Endothelial cell of hepatic sinusoid (primary cell): Measurements from ENCODE around the gene KIDINS220.

ENCODE experiments used
- in situ Hi-C: cut with HindIII; loops from 2 replicates; pipeline ENCODE4 v1.10.0; 2017; ENCODE audit warnings: low sequenced_read_pairs

KIDINS220 gene

GRCh38 chr2:8836971-8837794, at the start of gene KIDINS220:
TSS of gene KIDINS220 (minus strand) at chr2:8837613. CDS start at chr2:8827093, 10,520 bp downstream.
- in situ Hi-C loops, result no loop called here

- in situ Hi-C loops, result loop anchor here (25.0 kb wide), 1 partner anchor 225 kb away; no protein-coding TSS in a partner anchor
These were observed 49.5 kb upstream of the KIDINS220 start for GRCh38 chr2:8886876-8887275.

DNA sequence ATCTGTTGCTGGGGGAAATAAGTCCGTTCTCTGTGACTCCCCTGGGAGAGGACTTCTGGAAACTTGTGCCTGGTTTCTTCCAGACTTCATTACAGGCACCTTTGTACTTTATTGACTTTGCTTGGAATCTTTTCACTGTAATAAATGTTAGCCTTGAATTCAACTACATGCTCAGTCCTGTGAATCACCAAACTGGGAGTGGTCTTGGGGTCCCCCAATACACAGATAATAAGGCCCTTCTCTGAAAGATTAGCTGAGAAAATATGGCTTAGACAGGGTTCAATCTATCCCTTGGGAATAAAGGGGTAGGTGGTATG, 48.7 kb upstream of the KIDINS220 start:
- in situ Hi-C loops, result loop anchor here (25.0 kb wide), 1 partner anchor 226 kb away; no protein-coding TSS in a partner anchor

DNA sequence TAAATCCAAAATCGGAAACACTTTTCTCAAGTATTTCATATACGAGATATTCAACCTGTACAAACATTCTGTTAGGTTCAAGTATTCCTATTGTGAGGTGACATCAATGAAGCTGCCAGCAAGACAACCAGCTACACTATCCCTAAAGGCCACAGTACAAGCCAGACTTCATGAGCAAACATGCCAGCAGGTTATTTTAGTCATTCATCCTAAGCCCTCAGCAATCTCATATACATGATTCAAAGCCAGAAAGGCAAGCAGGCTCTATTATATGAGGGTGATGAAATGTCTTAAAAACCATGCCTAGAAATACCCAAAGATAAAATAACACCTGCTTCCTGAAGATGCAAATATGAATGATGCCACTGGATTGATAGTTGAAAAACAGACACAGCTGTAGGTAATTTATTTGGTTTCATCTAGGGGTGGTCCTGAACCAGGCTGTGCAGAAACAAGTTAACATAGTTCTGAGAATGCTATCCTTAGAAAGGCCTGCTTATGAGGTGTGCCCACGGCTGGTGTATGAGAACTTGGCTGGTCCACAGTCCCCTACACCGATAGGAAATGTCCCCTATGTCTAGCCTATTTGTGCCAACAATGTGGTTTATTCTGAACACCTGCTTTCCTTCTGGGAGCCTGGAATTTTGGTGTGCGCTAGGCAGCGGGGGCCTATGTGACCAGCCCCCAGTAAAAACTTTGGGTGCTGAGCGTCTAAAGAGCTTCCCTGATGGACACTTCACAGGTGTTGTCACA, 48.2 kb upstream of the KIDINS220 start:
- in situ Hi-C loops, result loop anchor here (25.0 kb wide), 1 partner anchor 227 kb away; no protein-coding TSS in a partner anchor

DNA sequence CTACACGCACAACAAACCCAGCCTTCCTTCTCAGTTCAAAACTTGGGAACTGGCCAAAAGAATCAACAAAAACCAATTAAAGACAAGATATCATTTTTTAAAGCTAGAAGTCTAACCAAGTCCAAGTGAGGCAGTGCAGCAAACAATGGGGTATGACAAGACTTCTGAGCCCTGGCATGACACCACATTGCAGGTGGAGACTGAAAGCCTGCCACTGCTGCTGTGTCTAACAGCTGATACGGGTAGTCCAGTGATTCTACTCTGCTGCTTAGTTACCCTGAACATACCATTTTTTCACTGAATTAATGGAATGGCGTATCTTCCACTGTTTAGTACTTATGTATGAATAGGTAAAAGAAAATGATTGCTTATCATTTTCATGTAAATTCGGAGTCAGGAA, 47.4 kb upstream of the KIDINS220 start:
- in situ Hi-C loops, result loop anchor here (25.0 kb wide), 1 partner anchor 227 kb away; no protein-coding TSS in a partner anchor

GRCh38 chr2:8882094-8882493, 44.7 kb upstream of the KIDINS220 start:
- in situ Hi-C loops, result loop anchor here (25.0 kb wide), 1 partner anchor 230 kb away; no protein-coding TSS in a partner anchor

GRCh38 chr2:8877894-8878293, 40.5 kb upstream of the KIDINS220 start:
- in situ Hi-C loops, result loop anchor here (25.0 kb wide), 1 partner anchor 234 kb away; no protein-coding TSS in a partner anchor

GRCh38 chr2:8877332-8877731, 39.9 kb upstream of the KIDINS220 start:
- in situ Hi-C loops, result loop anchor here (25.0 kb wide), 1 partner anchor 235 kb away; no protein-coding TSS in a partner anchor

GRCh38 chr2:8876628-8877027, 39.2 kb upstream of the KIDINS220 start:
- in situ Hi-C loops, result loop anchor here (25.0 kb wide), 1 partner anchor 236 kb away; no protein-coding TSS in a partner anchor

DNA sequence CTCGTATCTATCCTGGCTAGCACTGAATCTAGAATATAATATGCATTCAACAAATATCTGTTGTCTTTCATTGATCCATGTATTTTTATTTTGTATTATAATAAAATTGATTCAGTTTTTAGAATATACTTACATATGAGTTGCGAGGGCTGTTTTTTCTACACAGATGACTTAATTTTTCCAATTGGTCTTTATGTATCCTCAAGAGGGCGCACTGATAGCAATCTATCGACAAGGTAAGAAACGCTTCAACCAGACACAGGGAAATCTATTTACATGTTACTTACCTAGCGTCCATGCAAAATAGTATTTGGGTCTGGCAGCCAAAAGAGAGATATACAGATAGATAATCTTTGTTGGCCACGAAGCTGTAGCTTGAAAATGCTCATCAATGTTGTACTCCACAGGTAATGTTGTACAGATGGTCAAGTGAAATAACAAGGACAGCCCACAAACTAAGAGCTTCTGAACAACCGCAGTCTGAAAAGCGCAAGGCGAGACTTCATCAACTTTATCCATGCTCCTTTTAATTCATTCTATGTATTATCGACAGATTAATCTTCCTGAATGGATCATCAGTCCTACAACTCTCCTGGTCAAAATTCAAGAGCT, 35.5 kb upstream of the KIDINS220 start:
- in situ Hi-C loops, result no loop called here

DNA sequence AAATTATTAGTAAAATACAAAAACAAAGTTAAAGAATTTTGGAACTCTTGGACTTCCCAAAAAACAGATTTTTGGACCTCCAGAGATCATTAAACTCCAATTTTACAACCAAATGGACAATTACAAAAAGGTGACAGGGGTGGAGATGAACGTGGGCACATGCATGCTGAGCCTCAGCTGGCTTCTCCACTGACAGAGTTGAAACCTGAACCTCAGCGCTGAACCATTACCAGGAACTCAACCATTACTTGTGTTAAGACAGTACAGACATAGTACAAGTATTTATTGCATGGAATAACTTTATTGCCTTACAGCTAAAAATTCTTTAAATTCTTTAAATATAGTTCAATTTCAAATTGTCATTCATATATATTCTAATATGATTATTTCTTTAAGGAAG, 33.0 kb upstream of the KIDINS220 start:
- in situ Hi-C loops, result no loop called here

- in situ Hi-C loops, result no loop called here
These were observed 29.9 kb upstream of the KIDINS220 start for GRCh38 chr2:8867363-8867762.

- in situ Hi-C loops, result no loop called here
These were observed 26.0 kb upstream of the KIDINS220 start for GRCh38 chr2:8863331-8863953.

DNA sequence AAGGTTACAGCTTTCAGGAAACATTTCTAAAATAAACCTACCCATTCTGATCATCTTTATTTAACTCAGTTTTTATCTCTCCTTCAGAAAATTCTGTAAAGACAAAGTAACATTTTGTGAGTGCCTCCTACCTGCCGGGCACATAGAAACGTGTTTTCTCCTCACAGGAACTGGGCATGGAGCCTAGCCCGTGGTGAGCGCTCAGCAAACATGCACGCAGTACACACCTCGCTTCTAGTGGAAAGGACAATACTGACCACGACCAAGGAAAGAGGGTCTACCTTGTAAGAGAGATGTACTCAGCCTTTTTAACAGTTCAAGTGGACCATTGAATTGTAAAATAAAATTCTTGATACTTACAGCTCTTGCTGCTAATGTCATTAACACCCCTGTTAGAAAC, 24.8 kb upstream of the KIDINS220 start:
- in situ Hi-C loops, result no loop called here

- in situ Hi-C loops, result no loop called here
These were observed 24.4 kb upstream of the KIDINS220 start for GRCh38 chr2:8861797-8862196.

DNA sequence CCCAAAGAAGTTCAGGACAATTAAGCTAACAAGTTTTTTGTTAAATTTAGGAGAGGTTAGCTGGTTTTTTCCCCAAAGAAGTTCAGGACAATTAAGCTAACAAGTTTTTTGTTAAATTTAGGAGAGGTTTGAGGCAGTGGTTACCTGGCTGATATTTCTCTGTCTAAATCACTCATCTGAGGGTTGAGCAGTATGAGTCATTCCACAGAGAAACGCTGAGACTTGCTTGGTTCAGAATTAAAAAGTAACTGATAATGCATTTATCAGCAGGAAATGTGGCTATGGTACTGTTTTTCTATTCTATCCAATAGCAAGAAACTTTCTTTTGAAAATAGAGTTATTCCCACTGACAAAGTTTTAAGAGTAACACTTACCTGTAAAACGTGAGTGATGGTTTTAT, 22.8 kb upstream of the KIDINS220 start:
- in situ Hi-C loops, result no loop called here

DNA sequence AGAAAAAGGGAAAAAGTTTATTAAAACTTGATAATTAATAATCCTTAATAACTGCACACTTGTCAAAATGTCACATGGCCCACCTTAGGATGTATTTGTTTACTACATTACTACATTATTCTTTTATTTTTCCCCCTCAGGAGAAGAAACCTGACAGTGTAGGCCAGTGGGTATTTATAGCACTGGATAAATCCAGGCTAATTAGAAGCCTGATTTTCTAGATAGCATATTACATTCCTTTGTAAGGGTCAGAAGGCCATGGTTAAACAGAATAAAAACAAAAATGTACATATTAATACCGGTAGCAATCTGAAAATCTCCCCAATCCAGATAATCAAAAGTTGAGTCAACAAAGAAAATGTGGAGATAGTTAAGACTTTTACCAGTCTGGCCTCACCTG, 21.5 kb upstream of the KIDINS220 start:
- in situ Hi-C loops, result no loop called here

DNA sequence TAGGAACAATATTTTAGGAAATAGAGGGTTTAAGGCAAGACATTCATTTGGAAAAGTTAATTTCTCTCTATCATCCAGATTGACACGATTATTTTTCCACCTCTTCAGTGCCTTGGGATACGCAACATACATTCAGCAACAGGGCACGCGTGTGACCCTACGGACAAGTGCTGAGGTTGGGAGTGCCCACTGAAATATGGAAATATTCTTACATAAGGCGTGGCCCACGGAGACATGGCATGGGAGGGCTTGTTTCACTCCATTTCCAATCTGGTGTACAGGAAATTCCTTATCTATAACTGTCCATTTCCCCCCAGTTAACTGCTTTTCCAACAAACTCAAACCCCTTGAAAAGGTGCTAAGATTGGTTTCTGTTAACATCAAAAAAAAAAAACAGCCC, 20.9 kb upstream of the KIDINS220 start:
- in situ Hi-C loops, result no loop called here

DNA sequence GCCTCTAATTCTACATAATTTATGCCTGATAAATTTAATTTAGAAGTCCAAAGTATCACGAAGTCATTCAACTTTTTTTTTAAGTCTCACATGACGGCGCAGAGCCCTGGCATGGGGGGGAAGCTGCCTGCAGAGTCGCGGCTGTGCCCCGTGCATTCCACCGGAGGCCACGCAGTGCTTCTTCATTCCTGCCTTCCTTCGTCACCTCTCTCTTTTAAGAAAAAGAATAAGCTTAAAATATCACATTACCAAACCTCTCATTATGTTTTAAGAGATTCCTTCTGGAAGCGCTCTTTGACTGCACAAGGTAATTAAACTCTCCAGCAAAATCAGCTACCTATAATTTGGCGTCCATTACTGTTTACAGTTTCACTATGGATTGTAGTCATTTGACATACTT, 20.3 kb upstream of the KIDINS220 start:
- in situ Hi-C loops, result no loop called here

- in situ Hi-C loops, result no loop called here
These were observed 18.8 kb upstream of the KIDINS220 start for GRCh38 chr2:8856176-8856575.

GRCh38 chr2:8855010-8855409, 17.6 kb upstream of the KIDINS220 start:
- in situ Hi-C loops, result no loop called here
